Stimulated activated naive CD4-positive, alpha-beta T cell treated with Interleukin-2 at 50 U/mL for 16 hours (primary cell): ENCODE measurements around the gene TMEM218.

Experiments
- DNase-seq: peaks from one replicate; lab custom pipeline; 2025; lab: John Stamatoyannopoulos, UW

TMEM218 gene

GRCh38 chr11:125055107-125055715 is 56.2 kb downstream of the TMEM218 start:
- no peak for DNase-seq

GRCh38 chr11:125053167-125053566 is 58.3 kb downstream of the TMEM218 start:
- no peak for DNase-seq

DNA sequence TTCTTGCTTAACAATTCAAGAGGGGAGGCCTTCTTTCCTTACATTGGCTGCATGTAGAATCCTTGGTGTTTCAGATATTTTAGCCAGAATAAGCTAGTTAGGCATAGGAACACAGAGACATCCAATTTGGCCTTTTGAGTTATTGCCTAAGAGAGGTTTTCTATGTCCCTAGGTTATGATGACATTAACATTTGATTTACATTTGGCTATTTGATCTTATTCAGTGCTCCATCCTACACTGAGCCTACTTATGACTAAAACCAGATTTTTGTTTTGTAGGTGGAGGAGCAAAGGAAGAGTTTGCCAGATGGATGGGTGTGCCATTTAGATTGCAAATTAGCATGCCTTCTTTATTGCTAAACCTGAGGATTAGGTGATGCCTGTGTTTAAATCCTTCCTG is 59.4 kb downstream of the TMEM218 start:
- no peak for DNase-seq

- DNase-seq = no peak
Measured at GRCh38 chr11:125049164-125049792, 62.1 kb downstream of the TMEM218 start.
